GM12875 (cell line): ENCODE data around the gene CD3D.

Experiments used
- H3K4me3 ChIP-seq: one replicate; pipeline ENCODE4 v1.5.1; 2011; ENCODE audit warnings: low read depth, low read length, control low read depth
- CTCF ChIP-seq: IDR thresholded peaks from 2 replicates; pipeline ENCODE4 v1.5.1; 2011; ENCODE audit warnings: low read depth, mild to moderate bottlenecking, control low read depth, inconsistent platforms, low read length, moderate library complexity, borderline replicate concordance; ENCODE audit not compliant: insufficient read depth

Gene CD3D

GRCh38 chr11:118342503-118343161 is at the start of gene CD3D:
TSS of gene CD3D (minus strand) at chr11:118342705. CDS start at chr11:118342607, 98 bp downstream.
- H3K4me3 ChIP-seq, result no peak within 1 kb of the TSS

GRCh38 chr11:118383657-118384056 is 41.2 kb upstream of the CD3D start:
- no peak overlapping the region for H3K4me3 ChIP-seq

More at GRCh38 chr11:118342503-118343161, at the start of gene CD3D:
- no peak for TF ChIP-seq CTCF

GRCh38 chr11:118382954-118383353 is 40.4 kb upstream of the CD3D start:
- no peak for TF ChIP-seq CTCF

More at GRCh38 chr11:118383657-118384056, 41.2 kb upstream of the CD3D start:
- TF ChIP-seq CTCF, result no peak

GRCh38 chr11:118380571-118380970 is 38.1 kb upstream of the CD3D start:
- no peak overlapping the region for H3K4me3 ChIP-seq
- no peak for TF ChIP-seq CTCF

More at GRCh38 chr11:118382954-118383353, 40.4 kb upstream of the CD3D start:
- no peak overlapping the region for H3K4me3 ChIP-seq

GRCh38 chr11:118379497-118379896 is 37.0 kb upstream of the CD3D start:
- no peak overlapping the region for H3K4me3 ChIP-seq
- no peak for TF ChIP-seq CTCF

GRCh38 chr11:118375978-118376377 is 33.5 kb upstream of the CD3D start:
- TF ChIP-seq CTCF, result no peak
- H3K4me3 ChIP-seq, result no peak overlapping the region

GRCh38 chr11:118374729-118375128 is 32.2 kb upstream of the CD3D start:
- no peak for TF ChIP-seq CTCF
- H3K4me3 ChIP-seq, result no peak overlapping the region
